ENCODE results near the gene GJD4.

GJD4 gene

DNA sequence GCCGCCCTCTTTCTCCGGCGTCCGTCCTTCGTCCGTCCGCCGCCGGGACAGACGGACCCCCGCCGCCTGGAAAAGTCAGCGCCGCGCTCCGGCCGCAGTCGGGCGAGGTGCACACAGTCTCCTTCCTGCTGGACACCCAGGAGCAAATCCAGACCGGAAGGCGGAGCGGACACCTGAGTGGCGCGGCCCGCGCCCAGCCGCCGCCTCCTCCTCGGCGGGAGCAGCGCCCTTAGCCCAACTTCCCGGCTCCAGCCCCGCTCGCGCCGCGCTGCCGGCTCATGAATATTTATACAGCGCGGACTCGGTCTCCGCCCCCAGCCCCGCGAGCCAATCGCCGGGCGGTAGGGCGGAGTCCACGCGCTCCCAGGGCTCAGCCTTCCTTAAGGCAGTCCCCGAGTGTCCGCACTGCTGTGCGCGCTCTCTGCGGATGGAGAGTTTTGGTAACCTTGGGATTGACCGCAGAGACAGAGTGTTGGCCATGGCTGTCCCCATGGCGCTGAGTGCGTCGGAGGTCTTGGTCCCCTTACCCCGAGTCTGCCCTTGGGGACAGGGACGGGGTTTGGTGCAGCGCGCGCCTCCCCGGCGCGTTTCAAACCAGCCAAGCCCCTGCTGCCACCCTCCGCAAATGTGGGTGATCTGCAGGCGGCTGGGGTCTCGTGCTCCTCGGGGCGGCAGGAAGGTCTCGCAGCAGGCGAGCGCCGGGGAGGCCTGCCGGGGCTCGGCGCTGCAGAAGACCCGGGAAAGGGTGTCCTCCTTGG is 37.1 kb downstream of the GJD4 start, which contains the start of gene FZD8:
Gene FZD8, minus strand, starts transcription at position 262 of the 758 bp plus-strand sequence. CDS start 867 bp downstream, outside the sequence.
- intact Hi-C loops (cut with DNase I) = loop anchor here (5.0 kb wide), 1 partner anchor 520 kb away; no protein-coding TSS in a partner anchor
- peak; percentile 83 to 98 (median 90) for DNase-seq

DNA sequence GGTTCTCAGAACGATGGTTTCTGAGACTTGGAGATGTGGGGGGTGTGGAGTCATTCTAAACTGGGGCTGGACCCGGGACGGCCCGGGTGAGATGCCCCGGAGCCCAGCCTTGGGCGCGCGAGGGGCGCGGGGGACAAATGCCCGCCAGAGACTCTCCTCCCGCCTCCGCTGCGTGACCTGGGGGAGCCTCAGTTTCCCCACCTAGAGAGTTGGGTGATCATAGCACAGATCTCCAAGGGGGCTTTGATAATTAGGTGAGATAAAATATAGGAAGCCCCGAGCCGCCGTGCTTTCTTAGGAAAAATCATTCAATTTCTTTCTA is 37.6 kb downstream of the GJD4 start:
- no peak for DNase-seq
- intact Hi-C loops (cut with DNase I) = loop anchor here (5.0 kb wide), 1 partner anchor 520 kb away; no protein-coding TSS in a partner anchor

DNA sequence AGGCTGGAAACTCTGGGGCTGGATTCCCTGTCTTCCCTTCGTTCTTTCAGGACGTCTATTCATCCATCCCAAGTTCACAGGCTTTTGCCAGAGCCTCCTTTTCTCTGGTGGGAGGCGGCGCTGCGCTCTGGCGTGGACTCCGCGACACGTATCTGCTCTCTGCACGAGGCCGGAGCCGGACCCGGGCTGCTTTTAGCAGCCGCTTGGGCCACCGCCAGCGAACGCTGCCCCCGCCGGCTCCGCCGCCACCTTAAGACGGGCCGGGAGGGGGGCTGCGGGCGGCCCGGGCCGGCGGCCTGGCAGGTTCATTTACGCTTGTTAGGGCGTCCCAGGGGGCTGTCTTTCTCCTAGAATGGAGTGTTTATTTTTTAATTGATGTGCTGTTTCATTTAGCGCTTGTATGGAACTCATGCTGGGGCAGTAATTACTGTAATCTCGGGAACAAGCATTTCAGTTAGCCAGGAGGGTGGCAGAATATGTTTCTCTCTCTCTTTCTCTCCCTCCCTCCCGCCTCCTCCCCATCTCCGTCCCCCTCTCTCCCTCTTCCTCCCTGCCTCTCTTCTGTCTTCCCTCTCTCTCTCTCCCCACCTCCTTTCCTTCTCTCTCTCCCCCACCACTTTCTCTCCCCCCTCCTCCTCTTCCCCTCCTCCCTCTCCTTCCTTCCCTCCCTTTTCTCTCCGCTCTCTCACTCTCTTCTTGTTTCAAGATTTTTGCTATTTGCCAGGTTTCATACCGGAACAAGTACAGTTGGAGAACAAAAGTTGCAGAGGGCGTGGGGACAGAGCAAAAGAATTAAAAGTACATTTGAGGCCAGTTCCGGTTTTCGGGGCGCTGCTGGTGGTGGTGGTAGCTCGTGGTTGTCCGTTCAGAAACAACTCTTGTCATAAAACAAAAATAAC is 38.3 kb downstream of the GJD4 start:
- intact Hi-C loops (cut with DNase I) = loop anchor here (5.0 kb wide), 1 partner anchor 521 kb away; no protein-coding TSS in a partner anchor
- peak; percentile 43 to 94 (median 68) for DNase-seq

DNA sequence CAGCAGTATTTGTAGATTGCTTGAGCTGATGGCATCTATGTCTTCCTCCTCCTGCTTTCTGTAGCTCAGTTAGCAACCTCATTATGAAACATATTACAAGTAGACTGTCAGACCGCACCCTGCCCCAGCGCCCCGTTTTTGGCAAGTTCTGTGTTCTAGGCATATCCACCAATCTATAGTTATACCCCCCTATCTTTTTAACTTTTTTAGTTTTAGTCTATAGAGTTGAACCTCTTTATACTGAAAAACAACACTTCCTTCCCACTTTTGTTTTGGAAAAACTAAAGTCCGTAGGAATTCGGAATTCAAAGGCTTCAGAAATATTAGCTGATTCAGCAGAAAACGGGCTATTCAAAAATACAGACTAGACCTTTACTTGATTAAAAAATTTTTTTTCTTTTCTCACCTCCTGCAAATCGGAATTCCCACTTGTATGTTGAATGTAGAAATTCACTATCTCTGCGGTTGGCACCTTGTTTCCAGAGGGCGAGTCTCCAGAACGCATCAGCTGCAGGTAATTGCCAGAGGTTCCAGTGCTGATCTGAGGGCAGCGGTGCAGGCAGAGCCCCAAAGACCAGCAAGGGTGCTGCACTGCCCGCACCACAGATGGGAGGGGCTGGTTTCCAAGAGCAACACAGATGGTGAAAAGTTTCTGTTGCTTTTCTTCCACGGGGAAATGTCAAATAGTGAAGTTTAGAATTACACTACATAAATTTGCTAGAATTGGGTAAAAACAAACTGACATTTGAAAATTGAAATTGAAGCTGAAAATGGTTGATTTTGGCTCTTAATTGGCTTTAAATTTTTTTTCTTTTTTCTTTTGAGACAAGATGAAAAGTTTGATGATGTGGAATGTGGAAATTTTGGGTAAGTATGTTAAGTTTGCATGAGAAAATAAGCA is 39.2 kb downstream of the GJD4 start:
- intact Hi-C loops (cut with DNase I) = loop anchor here (5.0 kb wide), 1 partner anchor 522 kb away; no protein-coding TSS in a partner anchor
- DNase-seq = peak in 1 of 10 donors; percentile 17

DNA sequence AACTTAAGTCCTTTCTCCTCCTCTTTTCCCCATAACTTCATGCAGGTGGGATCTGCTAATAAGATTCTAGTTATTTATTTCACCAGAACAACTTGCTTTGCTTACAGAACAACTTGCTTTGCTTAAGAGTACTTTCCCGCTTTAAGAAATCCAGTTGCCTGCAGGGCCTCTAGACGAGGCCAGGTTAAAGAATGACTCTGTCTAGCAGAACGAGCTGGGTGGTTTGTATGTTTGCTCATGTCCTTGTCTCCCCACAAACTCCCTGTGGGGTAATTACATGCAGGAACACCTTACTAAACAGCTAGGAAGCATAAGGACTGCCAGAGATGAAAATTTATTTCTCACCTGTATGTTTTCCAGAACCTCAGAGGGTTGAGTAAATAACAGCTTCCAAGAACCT is 45.8 kb downstream of the GJD4 start:
- no peak for DNase-seq
- intact Hi-C loops (cut with DNase I) = no loop called here

DNA sequence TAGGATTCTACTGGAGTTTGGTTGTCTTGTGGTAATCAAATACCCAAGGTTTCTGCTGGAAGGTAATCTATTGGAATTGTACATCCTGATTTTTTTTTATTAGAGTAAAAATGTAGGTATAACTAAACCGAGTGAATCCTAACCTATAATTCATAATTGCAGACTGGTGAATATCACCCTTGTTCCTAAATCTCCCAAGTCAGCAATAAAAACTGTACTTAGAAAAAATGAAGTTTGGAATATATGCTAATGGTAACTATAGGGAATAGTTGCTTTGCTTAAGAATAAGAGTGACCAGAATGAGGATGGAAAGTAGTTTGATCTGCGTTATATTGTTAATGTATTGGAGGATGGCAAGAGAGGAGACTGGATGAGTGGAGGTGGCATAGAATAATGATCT is 47.7 kb downstream of the GJD4 start:
- intact Hi-C loops (cut with DNase I) = no loop called here
- no peak for DNase-seq

DNA sequence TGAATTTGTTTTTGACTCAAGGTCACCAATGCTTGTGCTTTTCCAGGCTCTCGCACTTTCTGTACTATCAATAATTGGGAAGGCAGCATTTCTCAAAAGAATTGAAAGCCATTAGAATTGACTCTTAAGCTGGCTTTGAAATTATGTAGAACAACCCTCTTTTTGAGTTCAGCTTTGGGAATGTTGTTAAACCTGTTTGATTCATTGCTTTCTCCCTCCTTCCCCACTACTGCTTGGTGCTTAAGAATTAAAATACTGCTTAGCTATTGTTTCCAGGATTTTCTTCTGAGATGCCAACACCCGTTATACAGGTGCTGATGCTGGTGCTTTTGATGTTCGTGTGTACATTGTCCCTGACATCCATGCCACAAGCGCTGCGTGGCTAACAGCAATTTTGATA is 52.5 kb downstream of the GJD4 start:
- no peak for DNase-seq
- intact Hi-C loops (cut with DNase I) = no loop called here
